Caco-2 (cell line): ENCODE results near the gene SLC23A1. TPM values are rescaled to one million over a fixed set of nuclear protein-coding genes. Genes with fewer than 3 reads are reported as not detected.
"Not testable (repeated sequence)": the region's sequence is repeated elsewhere in the genome, so short reads cannot be mapped to it uniquely, and the experiment has no call there.

Source experiments
- BruUV-seq: library from RNA; stranded (reverse); fragments of 400-500 nt; replicated peaks from 2 replicates; lab custom pipeline; 2021; lab: Mats Ljungman, UMichigan
- CTCF ChIA-PET: fragments of 300-600 bp; sonication (Branson Sonifier 250); formaldehyde crosslinking; loops from one replicate; lab custom pipeline; 2022; ENCODE audit warnings: antibody characterized with exemption; lab: Charles Lee
- POLR2A ChIA-PET: fragments of 300-600 bp; sonication (Branson Sonifier 250); formaldehyde crosslinking; loops from one replicate; lab custom pipeline; 2022; ENCODE audit warnings: antibody characterized with exemption; lab: Charles Lee
- DNase-seq, 2 experiments: peaks; one replicate each; pipeline versions ENCODE4 v3.0.0 to v3.0.0-alpha.2; 2020 to 2022
- H3K27me3 ChIP-seq: replicated peaks from 2 replicates; pipeline ENCODE4 v1.6.0; 2011; ENCODE audit warnings: low read length; ENCODE audit not compliant: control insufficient read depth, insufficient read depth
- H3K36me3 ChIP-seq: 2 replicates; pipeline ENCODE4 v1.5.1; 2011; ENCODE audit warnings: low read length; ENCODE audit not compliant: control insufficient read depth, insufficient read depth
- H3K4me1 ChIP-seq: fragments of 250-450 bp; sonication (Bioruptor Pico); 2 replicates; pipeline ENCODE4 v1.5.1; 2020; ENCODE audit warnings: mild to moderate bottlenecking
- H3K4me3 ChIP-seq: 2 replicates; pipeline ENCODE4 v1.5.1; 2011; ENCODE audit warnings: low read depth, mild to moderate bottlenecking, control low read depth, low read length
- H3K9me3 ChIP-seq: fragments of 250-450 bp; sonication (Bioruptor Pico); 2 replicates; pipeline ENCODE4 v1.5.1; 2020; ENCODE audit warnings: mild to moderate bottlenecking, moderate library complexity
- H3K27ac Mint-ChIP-seq: one replicate; pipeline ENCODE4 v1.8.0; 2022; ENCODE audit warnings: mixed read lengths; ENCODE audit not compliant: unreplicated experiment
- H3K27me3 Mint-ChIP-seq: one replicate; pipeline ENCODE4 v1.8.0; 2022; ENCODE audit warnings: mixed read lengths; ENCODE audit not compliant: insufficient read depth, unreplicated experiment
- H3K36me3 Mint-ChIP-seq: one replicate; pipeline ENCODE4 v1.8.0; 2022; ENCODE audit warnings: mild to moderate bottlenecking, mixed read lengths; ENCODE audit not compliant: insufficient read depth, unreplicated experiment
- H3K4me1 Mint-ChIP-seq: one replicate; pipeline ENCODE4 v1.8.0; 2022; ENCODE audit warnings: low read depth, mixed read lengths; ENCODE audit not compliant: unreplicated experiment
- H3K4me3 Mint-ChIP-seq: one replicate; pipeline ENCODE4 v1.8.0; 2022; ENCODE audit warnings: mild to moderate bottlenecking, moderate library complexity, mixed read lengths; ENCODE audit not compliant: unreplicated experiment
- H3K9me3 Mint-ChIP-seq: one replicate; pipeline ENCODE4 v1.8.0; 2022; ENCODE audit warnings: mixed read lengths; ENCODE audit not compliant: unreplicated experiment
- intact Hi-C: fragments of 100-400 bp; cut with micrococcal nuclease; formaldehyde crosslinking; loops from one replicate; pipeline ENCODE4 v1.10.0; 2022; ENCODE audit not compliant: unreplicated experiment
- total RNA-seq: library from RNA; stranded (reverse); gene quantifications from 2 replicates; pipeline ENCODE4 v1.2.3, GENCODE V29; 2022
- TF ChIP-seq, protein P1 (sequence below), 2 experiments: fragments of 200-600 bp in 1 of 2; IDR thresholded peaks; 1 replicate in 1 of 2; 2 replicates in 1 of 2; pipeline versions ENCODE4 v1.5.1 to v1.8.0; 2011 to 2022; ENCODE audit warnings: antibody characterized with exemption in 1 of 2, control low read depth in 1 of 2, inconsistent platforms in 1 of 2, low read depth in 1 of 2, low read length in 1 of 2, mild to moderate bottlenecking in 1 of 2, moderate library complexity in 1 of 2; ENCODE audit not compliant: insufficient read depth in 1 of 2, severe bottlenecking in 1 of 2, unreplicated experiment in 1 of 2

Gene SLC23A1
- total RNA-seq, 1 experiment from 2014 or later: 20.4 TPM

DNA sequence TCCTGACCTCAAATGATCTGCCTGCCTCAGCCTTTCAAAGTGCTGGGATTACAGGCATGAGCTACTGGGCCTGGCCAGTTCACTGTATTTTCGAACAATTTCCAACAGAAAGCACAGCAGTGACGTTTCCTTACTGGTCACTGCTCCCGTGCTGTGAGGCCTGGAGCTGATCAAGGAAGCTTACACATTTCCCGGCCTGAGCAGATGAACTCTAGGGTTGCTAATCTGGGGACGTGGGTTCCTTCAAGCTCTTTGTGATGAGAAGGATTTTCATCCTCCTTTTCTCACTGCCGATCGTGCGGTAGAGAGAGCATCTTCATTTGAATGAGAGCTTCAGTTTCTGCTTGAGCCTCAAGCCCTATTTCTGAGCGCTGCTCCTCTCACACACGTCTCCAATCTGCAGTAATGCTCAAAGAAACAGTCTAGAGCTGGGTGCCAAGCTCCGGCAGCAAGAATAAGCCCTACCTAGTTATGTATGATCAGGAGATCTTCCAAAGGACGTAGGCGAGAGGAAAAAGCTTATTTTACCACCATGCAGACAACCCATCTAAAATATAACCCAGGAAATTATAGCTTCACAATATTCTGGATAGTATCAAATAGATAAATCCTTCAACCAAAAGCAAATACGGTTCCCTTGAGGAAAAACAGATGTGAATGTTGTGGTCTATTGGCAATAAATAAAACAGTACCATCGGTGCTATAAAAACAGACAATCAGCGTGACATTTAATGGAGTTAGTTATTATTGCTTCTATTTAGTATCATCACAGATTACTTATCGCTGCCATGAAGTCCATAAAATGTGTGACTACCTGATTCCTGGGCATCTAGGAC lies 28.1 kb upstream of the SLC23A1 start:
- Histone ChIP-seq H3K36me3 (no peaks in the 10 kb centered on the region), H3K9me3 (no peaks in the 10 kb centered on the region), H3K27me3 (no peaks in the 10 kb centered on the region), H3K4me1 (no peaks in the 10 kb centered on the region), H3K4me3 (no peak overlapping the region)
- ChIA-PET CTCF (interaction anchor here (0.5 to 1.1 kb wide), 4 partner anchors 9 to 658 kb away, joined by 3 read pairs; partner anchors contain the start of gene CTNNA1), POLR2A (no interaction called here)
- no peak overlapping the region for H3K4me3 Mint-ChIP-seq
- intact Hi-C loops: no loop called here
- no peaks in the 10 kb centered on the region for H3K9me3 Mint-ChIP-seq
- TF ChIP-seq, protein P1, sequence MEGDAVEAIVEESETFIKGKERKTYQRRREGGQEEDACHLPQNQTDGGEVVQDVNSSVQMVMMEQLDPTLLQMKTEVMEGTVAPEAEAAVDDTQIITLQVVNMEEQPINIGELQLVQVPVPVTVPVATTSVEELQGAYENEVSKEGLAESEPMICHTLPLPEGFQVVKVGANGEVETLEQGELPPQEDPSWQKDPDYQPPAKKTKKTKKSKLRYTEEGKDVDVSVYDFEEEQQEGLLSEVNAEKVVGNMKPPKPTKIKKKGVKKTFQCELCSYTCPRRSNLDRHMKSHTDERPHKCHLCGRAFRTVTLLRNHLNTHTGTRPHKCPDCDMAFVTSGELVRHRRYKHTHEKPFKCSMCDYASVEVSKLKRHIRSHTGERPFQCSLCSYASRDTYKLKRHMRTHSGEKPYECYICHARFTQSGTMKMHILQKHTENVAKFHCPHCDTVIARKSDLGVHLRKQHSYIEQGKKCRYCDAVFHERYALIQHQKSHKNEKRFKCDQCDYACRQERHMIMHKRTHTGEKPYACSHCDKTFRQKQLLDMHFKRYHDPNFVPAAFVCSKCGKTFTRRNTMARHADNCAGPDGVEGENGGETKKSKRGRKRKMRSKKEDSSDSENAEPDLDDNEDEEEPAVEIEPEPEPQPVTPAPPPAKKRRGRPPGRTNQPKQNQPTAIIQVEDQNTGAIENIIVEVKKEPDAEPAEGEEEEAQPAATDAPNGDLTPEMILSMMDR (IDR thresholded peaks at IDR 0.05; ENCODE audit: insufficient read depth in 1 of 2, low read depth in 1 of 2, low read length in 1 of 2, severe bottlenecking in 1 of 2, unreplicated experiment in 1 of 2): no peak
- no peak overlapping the region for H3K27ac Mint-ChIP-seq
- H3K27me3 Mint-ChIP-seq: no peaks in the 10 kb centered on the region
- no peak for DNase-seq
- no peaks in the 10 kb centered on the region for H3K36me3 Mint-ChIP-seq
- H3K4me1 Mint-ChIP-seq: no peaks in the 10 kb centered on the region
- BruUV-seq: no TSS peak

DNA sequence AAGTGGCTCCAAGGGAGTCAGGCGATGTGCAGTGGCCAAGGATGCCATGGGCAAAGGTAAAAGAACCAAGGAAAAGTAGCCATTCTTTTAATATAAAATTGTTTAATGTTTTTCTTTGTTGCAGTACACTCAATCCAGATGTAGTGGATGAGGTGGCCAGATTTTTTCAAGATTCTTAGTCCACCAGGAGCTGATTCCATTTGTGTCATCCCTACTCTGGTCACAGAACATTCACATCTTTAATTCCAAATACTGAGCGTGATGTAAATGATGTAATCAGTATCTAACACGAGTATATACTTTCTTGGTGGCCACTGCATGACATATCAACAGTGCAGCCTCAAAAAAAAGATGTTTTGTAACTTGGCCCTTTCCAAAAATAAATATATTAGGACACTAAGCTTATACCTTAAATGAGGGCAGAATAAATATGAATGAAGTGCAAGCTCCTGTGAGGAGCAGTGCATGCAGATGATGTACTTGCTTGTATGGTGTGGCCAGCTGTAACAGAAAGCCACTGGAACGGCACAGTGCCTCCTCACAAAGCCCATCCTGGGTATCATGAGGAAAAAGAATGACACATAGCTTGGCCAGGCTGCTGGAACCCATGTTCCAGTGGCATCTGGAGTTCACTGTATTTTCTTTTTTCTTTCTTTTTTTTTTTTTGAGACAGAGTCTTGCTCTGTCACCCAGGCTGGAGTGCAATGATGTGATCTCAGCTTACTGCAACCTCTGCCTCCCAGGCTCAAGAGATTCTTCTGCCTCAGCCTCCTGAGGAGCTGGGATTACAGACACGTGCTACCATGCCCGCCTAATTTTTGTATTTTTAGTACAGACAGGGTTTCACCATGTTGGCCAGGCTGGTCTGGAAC lies 27.3 kb upstream of the SLC23A1 start:
- H3K36me3 ChIP-seq: no peaks in the 10 kb centered on the region
- intact Hi-C loops: no loop called here
- Mint-ChIP-seq H3K4me3 (no peak overlapping the region), H3K4me1 (no peaks in the 10 kb centered on the region), H3K9me3 (no peaks in the 10 kb centered on the region), H3K36me3 (no peaks in the 10 kb centered on the region), H3K27ac (no peak overlapping the region), H3K27me3 (no peaks in the 10 kb centered on the region)
- no peaks in the 10 kb centered on the region for H3K9me3 ChIP-seq
- no peak for DNase-seq
- no peaks in the 10 kb centered on the region for H3K4me1 ChIP-seq
- H3K27me3 ChIP-seq: no peaks in the 10 kb centered on the region
- ChIA-PET CTCF (interaction anchor here (0.6 to 1.1 kb wide), 2 partner anchors 10 to 102 kb away, joined by 3 read pairs; no protein-coding TSS in a partner anchor), POLR2A (no interaction called here)
- no peak overlapping the region for H3K4me3 ChIP-seq
- TF ChIP-seq, protein P1 (IDR thresholded peaks at IDR 0.05; ENCODE audit: insufficient read depth in 1 of 2, low read depth in 1 of 2, low read length in 1 of 2, severe bottlenecking in 1 of 2, unreplicated experiment in 1 of 2): no peak
- BruUV-seq: no TSS peak

DNA sequence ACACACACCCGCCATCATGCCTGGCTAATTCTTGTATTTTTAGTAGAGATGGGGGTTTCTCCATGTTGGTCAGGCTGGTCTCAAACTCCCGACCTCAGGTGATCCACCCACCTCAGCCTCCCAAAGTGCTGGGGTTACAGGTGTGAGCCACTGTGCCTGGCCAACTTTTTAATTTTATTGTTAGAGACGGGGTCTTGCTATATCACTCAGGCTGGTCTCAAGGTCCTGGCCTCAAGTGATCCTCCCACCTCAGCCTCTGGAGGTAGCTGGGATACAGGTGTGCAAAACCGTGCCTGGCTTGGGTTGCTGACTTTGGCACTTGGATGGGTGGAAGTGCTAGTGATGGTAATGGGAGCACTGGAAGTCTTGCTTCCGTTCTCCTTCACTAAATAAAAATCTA lies 26.0 kb upstream of the SLC23A1 start:
- H3K27ac Mint-ChIP-seq, H3K4me1 Mint-ChIP-seq, H3K27me3 Mint-ChIP-seq, H3K36me3 Mint-ChIP-seq, H3K4me3 Mint-ChIP-seq, CTCF ChIA-PET, H3K9me3 ChIP-seq, H3K27me3 ChIP-seq, H3K9me3 Mint-ChIP-seq, H3K4me3 ChIP-seq, H3K36me3 ChIP-seq, intact Hi-C loops, DNase-seq, POLR2A ChIA-PET, H3K4me1 ChIP-seq, BruUV-seq: not testable (repeated sequence)
